K562 (cell line): ENCODE results near the gene FBXL4. TPM values are rescaled to one million over a fixed set of nuclear protein-coding genes. Genes with fewer than 3 reads are reported as not detected.

ENCODE experiments used
- ATAC-seq: fragments of 200-7000 bp; cut with Tn5 transposase; 3 replicates; pipeline ENCODE4 v1.9.1; 2020; ENCODE audit warnings: moderate library complexity
- BruUV-seq: library from RNA; stranded (reverse); fragments of 400-500 nt; replicated peaks from 2 replicates; lab custom pipeline; 2021; lab: Mats Ljungman, UMichigan
- CTCF ChIA-PET: fragments of 300-600 bp; formaldehyde crosslinking; extraction: SDS; loops from one replicate; lab custom pipeline; 2021; ENCODE audit warnings: low intra/inter-chr PET ratio; lab: Yijun Ruan, JAX
- POLR2A ChIA-PET: fragments of 300-600, 350-650 bp; sonication (Branson Sonifier 250); formaldehyde crosslinking; extraction: SDS; loops from one replicate; lab custom pipeline; 2021; ENCODE audit warnings: antibody characterized with exemption, inconsistent platforms; lab: Yijun Ruan, JAX
- DNase-seq, 4 experiments: peaks; one replicate each; pipeline versions ENCODE4 v3.0.0 to v3.0.0-alpha.2; 2011 to 2018; ENCODE audit warnings: low spot score in 3 of 4, mixed read lengths in 3 of 4; ENCODE audit errors: extremely low read depth in 1 of 4
- FAIRE-seq: peaks from 2 replicates; lab custom pipeline; 2011; peaks lifted over from hg19 to GRCh38; lab: Jason Lieb, UNC
- H2AFZ ChIP-seq: 2 replicates; pipeline ENCODE4 v1.6.0; 2011; ENCODE audit warnings: low read depth, low read length, control low read depth, inconsistent platforms
- H3K27ac ChIP-seq: fragments of 200-600 bp; 3 replicates; pipeline ENCODE4 v1.8.0; 2011; ENCODE audit warnings: low read depth, mild to moderate bottlenecking, control low read depth, inconsistent platforms, low read length, moderate library complexity, mixed read lengths; ENCODE audit errors: extremely low read depth
- H3K27me3 ChIP-seq, 2 experiments: fragments of 300-600 bp in 1 of 2; 2 replicates in 1 of 2; 3 replicates in 1 of 2; pipeline versions ENCODE4 v1.6.0 to v1.8.0; 2011; ENCODE audit warnings: inconsistent platforms in 2 of 2, low read length in 2 of 2, mild to moderate bottlenecking in 1 of 2, mixed read lengths in 1 of 2, moderate library complexity in 1 of 2; ENCODE audit not compliant: control insufficient read depth in 2 of 2, insufficient read depth in 2 of 2
- H3K36me3 ChIP-seq: fragments of 300-600 bp; 3 replicates; pipeline ENCODE4 v1.8.0; 2011; ENCODE audit warnings: mild to moderate bottlenecking, low read length, inconsistent platforms; ENCODE audit not compliant: control insufficient read depth, insufficient read depth
- H3K4me1 ChIP-seq, 2 experiments: fragments of 200-600 bp in 1 of 2; replicated peaks in 1 of 2; 2 replicates in 1 of 2; 3 replicates in 1 of 2; pipeline versions ENCODE4 v1.5.1 to v1.8.0; 2011; ENCODE audit warnings: inconsistent platforms in 2 of 2, low read length in 2 of 2, mild to moderate bottlenecking in 1 of 2, mixed read lengths in 1 of 2, moderate library complexity in 1 of 2; ENCODE audit not compliant: control insufficient read depth in 2 of 2, insufficient read depth in 2 of 2
- H3K4me2 ChIP-seq: 2 replicates; pipeline ENCODE4 v1.6.1; 2011; ENCODE audit warnings: low read length, control low read depth, inconsistent platforms, mixed read lengths; ENCODE audit not compliant: insufficient read depth
- H3K4me3 ChIP-seq: fragments of 200-600 bp; sonication (generic), shearing (Covaris generic); 2 replicates; pipeline ENCODE4 v1.5.1; 2016; ENCODE audit warnings: control low read depth, inconsistent platforms
- H3K79me2 ChIP-seq: fragments of 200-600 bp; 3 replicates; pipeline ENCODE4 v1.8.0; 2011; ENCODE audit warnings: low read length, inconsistent platforms; ENCODE audit not compliant: control insufficient read depth, insufficient read depth
- H3K9ac ChIP-seq, 2 experiments: 2 replicates each; pipeline versions ENCODE4 v1.6.0 to v1.6.1; 2011; ENCODE audit warnings: low read depth in 2 of 2, low read length in 2 of 2, control low read depth in 1 of 2, inconsistent platforms in 1 of 2, mild to moderate bottlenecking in 1 of 2, mixed read lengths in 1 of 2; ENCODE audit not compliant: insufficient read depth in 1 of 2
- H3K9me1 ChIP-seq: one replicate; pipeline ENCODE4 v1.6.0; 2011; ENCODE audit warnings: inconsistent platforms, mild to moderate bottlenecking, low read length, moderate library complexity; ENCODE audit not compliant: control insufficient read depth, insufficient read depth
- H3K9me3 ChIP-seq: replicated peaks from 2 replicates; pipeline ENCODE4 v1.5.1; 2011; ENCODE audit warnings: low read depth, low read length, inconsistent platforms; ENCODE audit not compliant: control insufficient read depth, insufficient read depth
- H4K20me1 ChIP-seq: replicated peaks from 2 replicates; pipeline ENCODE4 v1.6.1; 2011; ENCODE audit warnings: low read length, inconsistent platforms, mixed read lengths; ENCODE audit not compliant: control insufficient read depth, insufficient read depth
- GATAD2A ChIP-seq: fragments of 450-650 bp; IDR thresholded peaks from 2 replicates; pipeline ENCODE4 v1.6.1; 2017
- ZBTB33 ChIP-seq: sonication (generic); formaldehyde crosslinking; IDR thresholded peaks from 2 replicates; pipeline ENCODE4 v1.8.1; 2023; ENCODE audit warnings: mild to moderate bottlenecking, missing genetic modification reagents
- WGBS: fragments of 100-300 bp; shearing (Covaris generic); methylation state at CpG from one replicate; pipeline ENCODE4 v1.1.6; 2016; ENCODE audit warnings: low coverage, mixed read lengths; ENCODE audit not compliant: insufficient coverage; ENCODE audit errors: missing lambda C conversion rate; 5-methylcytosine and 5-hydroxymethylcytosine counted together
- in situ Hi-C: fragments of 300-500 bp; cut with MboI; formaldehyde crosslinking; loops from 4 replicates; pipeline ENCODE4 v1.15.0; 2018; ENCODE audit warnings: inconsistent platforms, mixed read lengths
- intact Hi-C: fragments of 100-400 bp; cut with micrococcal nuclease; formaldehyde crosslinking; loops from 2 replicates; pipeline ENCODE4 v1.14.2; 2022
- polyA plus RNA-seq, 8 experiments: library from polyadenylated mRNA; depleted of rRNA in 4 of 8; stranded (reverse) in 5 of 8; unstranded in 3 of 8; fragments of >200 nt; fragmentation: Nextera tagmentation in 2 of 8; fragmentation: Illumina TruSeq in 1 of 8; extraction: Ambion mirVana in 2 of 8; extraction: Trizol in 1 of 8; gene quantifications; 2 replicates each; pipeline versions ENCODE4 v1.2.1 to v1.2.3, GENCODE V29; 2011 to 2014; ENCODE audit warnings: inconsistent platforms in 1 of 8, missing spikeins in 1 of 8
- total RNA-seq, 7 experiments: library from RNA; depleted of rRNA in 6 of 7; stranded (reverse); fragments of >200 nt in 6 of 7; fragmentation: Illumina TruSeq in 2 of 7; extraction: Trizol in 2 of 7; gene quantifications; 2 replicates each; pipeline versions ENCODE4 v1.2.1 to v1.2.3, GENCODE V29; 2011 to 2021; ENCODE audit warnings: low replicate concordance in 1 of 7

FBXL4 gene
- total and polyA plus RNA-seq, 9 of the 15 experiments (the other 6 are each of a cell fraction or from before 2014, with no cell fraction given) = 4.2 to 23.1 (median 7.7) TPM

GRCh38 chr6:98843271-98844243 is 104.2 kb downstream of the FBXL4 start:
- Histone ChIP-seq H3K79me2 (no peaks in the 10 kb centered on the region), H3K9ac (no peak overlapping the region), H4K20me1 (no peaks in the 10 kb centered on the region), H3K36me3 (no peaks in the 10 kb centered on the region), H3K27ac (no peak overlapping the region), H3K9me1 (no peaks in the 10 kb centered on the region), H3K4me1 (peaks cover 0 to 15% of the 10 kb centered on the region in 2 experiments; a peak in 1 of 5 replicates), H3K4me3 (no peak overlapping the region), H3K4me2 (no peak overlapping the region), H3K9me3 (no peaks in the 10 kb centered on the region; the same call in 1 of the 2 replicates), H3K27me3 (peaks cover 0 to 20% of the 10 kb centered on the region in 2 experiments; a peak in 2 of 5 replicates), H2AFZ (no peak overlapping the region)
- DNase-seq (no peak), ATAC-seq (no peak), FAIRE-seq (no peak)
- ChIA-PET CTCF (no interaction called here), POLR2A (interaction anchor here (0.6 to 1.1 kb wide), 3 partner anchors 18 to 23 kb away, joined by 3 read pairs; no protein-coding TSS in a partner anchor)
- TF ChIP-seq GATAD2A (no peak), ZBTB33 (CRISPR knock-in tag) (0 out of 2 replicates have a peak, but pooled peaks have one; percentile 50)
- BruUV-seq = no TSS peak
- WGBS = 39% methylated on average over 36 of the region's 53 CpGs
- in situ Hi-C loops (no loop called here), intact Hi-C loops (loop anchor here (2.0 kb wide), 1 partner anchor 1347 kb away; no protein-coding TSS in a partner anchor)
